22Rv1 (cell line): ENCODE data around the gene KIAA1549.
"Not testable (repeated sequence)": the region's sequence is repeated elsewhere in the genome, so short reads cannot be mapped to it uniquely, and the experiment has no call there.

Experiments
- H3K27ac ChIP-seq: fragments of 450-650 bp; 2 replicates; pipeline ENCODE4 v1.5.1; 2017
- CTCF ChIP-seq: fragments of 450-650 bp; IDR thresholded peaks from 2 replicates; pipeline ENCODE4 v1.5.1; 2017; ENCODE audit warnings: mild to moderate bottlenecking
- ZFX ChIP-seq: fragments of 450-650 bp; IDR thresholded peaks from 2 replicates; pipeline ENCODE4 v1.6.1; 2017; ENCODE audit warnings: antibody characterized with exemption, borderline replicate concordance

The KIAA1549 gene

GRCh38 chr7:138981332-138982203 is at the start of gene KIAA1549:
Gene KIAA1549 (minus strand): TSS chr7:138981389. CDS start chr7:138981269, 120 bp downstream.
- H3K27ac ChIP-seq, result peak within 1 kb of the TSS; percentile 44
- TF ChIP-seq ZFX (no peak), CTCF (peak; percentile 87)

- TF ChIP-seq ZFX (no peak), CTCF (no peak)
- H3K27ac ChIP-seq, result no peak overlapping the region
Measured at GRCh38 chr7:139029353-139029752, 48.2 kb upstream of the KIAA1549 start.

GRCh38 chr7:139026551-139026950 is 45.4 kb upstream of the KIAA1549 start:
- no peak for TF ChIP-seq CTCF
- TF ChIP-seq ZFX, result no peak
- H3K27ac ChIP-seq, result no peak overlapping the region

- not testable (repeated sequence) for H3K27ac ChIP-seq
Measured at GRCh38 chr7:139025861-139026260, 44.7 kb upstream of the KIAA1549 start.

- no peak for TF ChIP-seq CTCF
- no peak for TF ChIP-seq ZFX
Measured at GRCh38 chr7:139023076-139023475, 41.9 kb upstream of the KIAA1549 start.

GRCh38 chr7:139022286-139022685 is 41.1 kb upstream of the KIAA1549 start:
- TF ChIP-seq ZFX (no peak), CTCF (no peak)
- no peak overlapping the region for H3K27ac ChIP-seq

More at GRCh38 chr7:139023076-139023475, 41.9 kb upstream of the KIAA1549 start:
- no peak overlapping the region for H3K27ac ChIP-seq

GRCh38 chr7:139018910-139019309 is 37.7 kb upstream of the KIAA1549 start:
- no peak for TF ChIP-seq CTCF
- no peak for TF ChIP-seq ZFX

More at GRCh38 chr7:139018910-139019309, 37.7 kb upstream of the KIAA1549 start:
- no peak overlapping the region for H3K27ac ChIP-seq
